Epithelial cell of proximal tubule (primary cell): ENCODE data around the gene CALD1. TPM values are rescaled to one million over a fixed set of nuclear protein-coding genes. Genes with fewer than 3 reads are reported as not detected.

ENCODE experiments used
- DNase-seq: peaks from one replicate; pipeline ENCODE4 v3.0.0-alpha.2; 2011; ENCODE audit warnings: low read depth
- H3K4me3 ChIP-seq: 2 replicates; pipeline ENCODE4 v1.5.1; 2011; ENCODE audit warnings: low read depth, mild to moderate bottlenecking, low read length
- total RNA-seq: library from RNA; depleted of rRNA; stranded (reverse); fragments of >200 nt; gene quantifications from 2 replicates; pipeline ENCODE4 v1.2.3, GENCODE V29; 2015
- TF ChIP-seq, protein P1 (sequence below): conservative IDR thresholded peaks from 2 replicates; pipeline ENCODE4 v1.5.1; 2012; ENCODE audit warnings: low read depth, mild to moderate bottlenecking, low read length

The CALD1 gene
- total RNA-seq, 1 donor from 2014 or later: 140 TPM

DNA sequence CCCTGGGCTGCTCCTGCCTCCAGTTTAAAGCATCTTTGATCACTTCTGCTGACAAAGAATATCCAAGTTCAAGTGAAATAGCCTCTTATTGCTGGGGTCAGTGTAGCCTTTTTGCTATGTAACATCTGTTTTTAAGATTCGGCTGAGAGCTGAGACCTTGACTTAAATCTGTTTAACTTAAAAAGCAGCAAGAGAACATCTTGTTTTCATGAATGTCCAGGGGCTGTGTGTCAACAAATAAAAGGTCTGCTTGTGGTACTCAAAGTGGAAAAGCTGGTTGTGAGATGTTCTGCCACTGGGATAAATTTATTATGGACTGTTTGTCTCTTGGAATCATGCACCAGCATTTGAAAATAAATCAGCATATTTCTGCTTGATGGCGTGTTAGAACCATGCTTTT is 73.2 kb downstream of the CALD1 start:
- H3K4me3 ChIP-seq: no peak overlapping the region
- TF ChIP-seq, protein P1, sequence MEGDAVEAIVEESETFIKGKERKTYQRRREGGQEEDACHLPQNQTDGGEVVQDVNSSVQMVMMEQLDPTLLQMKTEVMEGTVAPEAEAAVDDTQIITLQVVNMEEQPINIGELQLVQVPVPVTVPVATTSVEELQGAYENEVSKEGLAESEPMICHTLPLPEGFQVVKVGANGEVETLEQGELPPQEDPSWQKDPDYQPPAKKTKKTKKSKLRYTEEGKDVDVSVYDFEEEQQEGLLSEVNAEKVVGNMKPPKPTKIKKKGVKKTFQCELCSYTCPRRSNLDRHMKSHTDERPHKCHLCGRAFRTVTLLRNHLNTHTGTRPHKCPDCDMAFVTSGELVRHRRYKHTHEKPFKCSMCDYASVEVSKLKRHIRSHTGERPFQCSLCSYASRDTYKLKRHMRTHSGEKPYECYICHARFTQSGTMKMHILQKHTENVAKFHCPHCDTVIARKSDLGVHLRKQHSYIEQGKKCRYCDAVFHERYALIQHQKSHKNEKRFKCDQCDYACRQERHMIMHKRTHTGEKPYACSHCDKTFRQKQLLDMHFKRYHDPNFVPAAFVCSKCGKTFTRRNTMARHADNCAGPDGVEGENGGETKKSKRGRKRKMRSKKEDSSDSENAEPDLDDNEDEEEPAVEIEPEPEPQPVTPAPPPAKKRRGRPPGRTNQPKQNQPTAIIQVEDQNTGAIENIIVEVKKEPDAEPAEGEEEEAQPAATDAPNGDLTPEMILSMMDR: no peak
- DNase-seq: no peak

DNA sequence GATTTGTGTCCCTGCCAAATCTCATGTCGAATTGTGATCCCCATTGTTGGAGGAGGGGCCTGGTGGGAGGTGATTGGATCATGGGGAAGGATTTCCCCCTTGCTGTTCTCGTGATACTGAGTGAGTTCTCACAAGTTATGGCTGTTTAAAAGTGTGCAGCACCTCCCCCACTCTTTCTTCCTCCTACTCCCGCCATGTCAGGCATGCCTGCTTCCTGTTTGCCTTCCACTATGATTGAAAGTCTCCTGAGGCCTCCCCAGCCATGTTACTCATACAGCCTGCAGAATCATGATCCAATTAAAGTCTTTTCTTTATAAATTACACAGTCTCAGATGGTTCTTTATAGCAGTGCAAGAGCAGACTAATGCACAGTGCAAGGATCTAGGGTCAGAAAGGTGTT is 75.4 kb downstream of the CALD1 start:
- TF ChIP-seq, protein P1: no peak
- no peak overlapping the region for H3K4me3 ChIP-seq
- no peak for DNase-seq

DNA sequence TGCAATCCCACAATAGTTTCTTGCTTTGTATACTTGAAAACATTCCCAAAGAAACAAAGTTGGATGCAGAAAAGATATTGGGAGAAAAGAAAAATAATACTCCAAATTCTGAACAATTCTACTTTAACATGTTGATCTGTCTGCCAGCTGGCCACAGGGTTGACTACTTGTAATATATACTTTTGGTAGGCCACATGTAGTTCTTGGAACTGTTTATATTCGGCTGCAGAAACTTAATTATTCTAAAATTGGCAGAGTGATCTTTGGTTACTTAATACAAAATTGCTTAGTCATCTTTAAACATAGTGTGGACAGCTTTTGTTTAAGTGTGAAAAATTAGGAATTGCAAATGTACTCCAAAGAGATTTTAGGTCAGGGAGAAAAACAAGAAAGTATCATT is 76.0 kb downstream of the CALD1 start:
- TF ChIP-seq, protein P1: no peak
- DNase-seq: no peak
- no peak overlapping the region for H3K4me3 ChIP-seq

DNA sequence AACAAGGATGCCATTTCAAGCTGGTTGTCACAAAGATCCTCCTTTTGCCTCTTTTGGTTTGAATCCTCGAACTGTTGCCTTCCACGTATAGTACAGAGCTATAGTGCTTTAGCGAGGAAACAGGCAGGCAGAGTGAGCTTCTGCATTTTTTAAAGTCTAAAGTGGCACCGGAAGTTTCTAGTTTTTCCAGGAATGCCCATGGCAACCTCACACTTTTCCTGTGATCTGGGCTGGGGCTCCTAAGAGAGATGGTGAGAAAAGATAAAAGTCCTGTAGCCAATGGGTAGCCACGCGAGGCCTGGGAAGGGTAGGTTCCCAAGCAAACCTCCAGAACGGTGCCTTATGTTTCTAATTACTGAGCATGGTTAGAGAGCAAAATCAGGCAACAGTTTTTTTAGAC is 76.7 kb downstream of the CALD1 start:
- no peak for DNase-seq
- TF ChIP-seq, protein P1: no peak
- H3K4me3 ChIP-seq: no peak overlapping the region

DNA sequence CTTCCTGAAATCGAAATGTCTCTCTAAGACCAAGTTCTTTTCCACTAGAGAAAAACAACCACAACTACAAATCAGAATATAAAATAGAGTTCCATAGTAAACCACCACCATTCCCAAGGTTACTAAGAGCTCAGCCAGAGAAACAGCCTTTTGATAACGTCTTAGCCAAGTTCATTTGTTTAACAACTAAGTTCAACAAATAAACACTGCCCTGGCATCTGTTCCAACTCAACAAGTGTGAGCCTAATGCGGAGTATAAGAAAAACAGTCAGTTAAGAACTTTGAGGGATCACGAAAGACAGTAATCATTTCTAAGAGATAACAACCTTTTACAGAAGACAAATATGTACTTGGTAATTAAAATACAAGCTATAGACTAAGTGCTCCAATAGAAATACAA is 77.3 kb downstream of the CALD1 start:
- no peak for DNase-seq
- TF ChIP-seq, protein P1: no peak
- no peak overlapping the region for H3K4me3 ChIP-seq

DNA sequence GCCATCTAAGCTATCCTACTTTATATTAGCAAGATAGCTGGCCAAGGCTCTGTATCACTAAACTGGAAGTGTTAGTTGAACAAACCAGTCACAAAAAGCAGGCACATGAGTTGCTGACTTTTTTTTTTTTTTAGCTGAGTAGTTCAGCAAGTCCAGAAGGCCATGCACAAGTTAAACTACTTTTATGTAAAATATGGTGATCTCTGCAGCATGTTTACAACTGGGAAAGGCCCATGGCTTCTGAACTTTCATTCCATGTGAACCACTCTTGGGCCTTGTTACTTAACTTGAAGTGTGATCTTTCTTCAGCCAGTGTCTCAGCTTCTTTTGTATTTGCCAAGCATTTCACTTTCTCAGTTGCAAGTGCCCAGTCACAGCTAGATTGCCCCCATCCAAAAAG is 78.5 kb downstream of the CALD1 start:
- no peak overlapping the region for H3K4me3 ChIP-seq
- DNase-seq: no peak
- TF ChIP-seq, protein P1: no peak

DNA sequence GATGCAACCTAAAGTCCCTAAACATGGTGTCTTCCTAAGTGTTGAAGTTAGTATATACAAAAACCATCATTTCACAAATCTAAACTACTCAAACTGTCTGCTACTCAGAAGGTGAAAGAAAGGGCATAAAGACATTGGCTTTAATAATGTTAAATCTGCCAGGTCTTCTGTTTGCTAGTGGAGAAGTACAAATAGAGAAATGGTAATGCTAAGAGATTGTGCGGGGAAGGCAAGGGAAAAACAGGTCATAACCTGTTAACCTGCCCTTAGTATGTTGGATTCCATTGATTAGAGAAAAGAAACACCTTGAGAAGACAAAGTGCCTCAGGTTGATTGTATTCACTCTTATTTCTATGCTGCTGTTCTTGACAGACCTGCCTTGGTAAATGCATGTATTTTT is 80.3 kb downstream of the CALD1 start:
- no peak for DNase-seq
- TF ChIP-seq, protein P1: no peak
- H3K4me3 ChIP-seq: no peak overlapping the region
